Neuron (in vitro differentiated cells): ENCODE results near the gene OR14J1.
"Not testable (repeated sequence)": the region's sequence is repeated elsewhere in the genome, so short reads cannot be mapped to it uniquely, and the experiment has no call there.

Experiments
- H2AFZ ChIP-seq: one replicate; pipeline ENCODE4 v1.6.1; 2013; ENCODE audit warnings: low read depth, mild to moderate bottlenecking, inconsistent platforms, low read length, moderate library complexity
- H3K27me3 ChIP-seq: one replicate; pipeline ENCODE4 v1.6.1; 2013; ENCODE audit warnings: low read length; ENCODE audit not compliant: insufficient read depth
- H3K36me3 ChIP-seq: one replicate; pipeline ENCODE4 v1.6.1; 2013; ENCODE audit warnings: low read length; ENCODE audit not compliant: insufficient read depth
- H3K4me1 ChIP-seq: one replicate; pipeline ENCODE4 v1.6.1; 2013; ENCODE audit warnings: low read length; ENCODE audit not compliant: insufficient read depth
- H3K4me3 ChIP-seq: 2 replicates; pipeline ENCODE4 v1.5.1; 2013; ENCODE audit warnings: mild to moderate bottlenecking, low read length, moderate library complexity
- H3K9me3 ChIP-seq: one replicate; pipeline ENCODE4 v1.6.1; 2013; ENCODE audit warnings: low read length

Gene OR14J1, protein sequence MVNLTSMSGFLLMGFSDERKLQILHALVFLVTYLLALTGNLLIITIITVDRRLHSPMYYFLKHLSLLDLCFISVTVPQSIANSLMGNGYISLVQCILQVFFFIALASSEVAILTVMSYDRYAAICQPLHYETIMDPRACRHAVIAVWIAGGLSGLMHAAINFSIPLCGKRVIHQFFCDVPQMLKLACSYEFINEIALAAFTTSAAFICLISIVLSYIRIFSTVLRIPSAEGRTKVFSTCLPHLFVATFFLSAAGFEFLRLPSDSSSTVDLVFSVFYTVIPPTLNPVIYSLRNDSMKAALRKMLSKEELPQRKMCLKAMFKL

DNA sequence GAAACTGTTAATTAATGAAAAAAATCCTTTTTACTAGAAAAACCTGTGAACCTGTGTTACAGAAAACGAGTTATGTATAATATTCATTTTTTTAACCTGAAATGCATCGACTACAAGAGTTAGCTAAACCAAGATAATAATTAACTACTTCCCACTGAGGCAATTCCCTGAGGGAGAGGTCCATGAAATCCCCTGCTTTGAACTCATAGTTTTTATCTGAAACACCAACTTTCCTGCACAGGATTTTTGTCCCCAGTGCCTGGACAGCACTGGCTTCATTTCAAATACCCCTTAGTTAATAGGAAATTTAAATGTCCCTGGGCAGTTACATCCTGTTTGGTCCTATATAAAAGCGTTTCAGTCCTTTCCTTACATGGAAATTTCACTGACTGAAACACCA lies at the start of gene OR14J1:
TSS of gene OR14J1 (plus strand) at position 386 of the 400 bp plus-strand sequence. CDS start 4,989 bp downstream, outside the sequence.
- no peaks in the 10 kb centered on the region for H3K4me1 ChIP-seq
- no peaks in the 10 kb centered on the region for H3K9me3 ChIP-seq
- H3K4me3 ChIP-seq, result no peak within 1 kb of the TSS
- H3K36me3 ChIP-seq, result no peaks in the 10 kb centered on the region
- H3K27me3 ChIP-seq, result no peaks in the 10 kb centered on the region
- H2AFZ ChIP-seq, result no peak within 1 kb of the TSS

DNA sequence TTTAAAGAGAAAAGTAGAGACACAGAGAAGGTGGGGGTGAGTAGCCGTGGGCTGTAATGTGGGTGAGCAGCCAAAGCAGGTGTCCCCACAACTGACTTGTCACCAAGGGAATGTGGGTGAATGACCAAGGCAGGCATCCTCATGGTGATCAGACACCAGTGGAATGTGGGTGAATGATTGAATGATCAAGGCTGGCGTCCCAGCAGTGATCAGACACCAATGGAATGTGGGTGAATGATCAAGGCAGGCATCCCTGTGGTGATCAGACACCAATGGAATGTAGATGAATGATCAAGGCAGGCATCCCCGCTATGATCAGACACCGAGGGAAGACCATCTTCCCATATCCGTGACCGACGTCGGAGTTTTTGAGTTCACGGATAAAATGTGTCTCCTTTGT lies 49.8 kb upstream of the OR14J1 start:
- no peak overlapping the region for H3K4me3 ChIP-seq
- H3K36me3 ChIP-seq, result no peaks in the 10 kb centered on the region
- no peaks in the 10 kb centered on the region for H3K27me3 ChIP-seq
- no peaks in the 10 kb centered on the region for H3K9me3 ChIP-seq
- no peak overlapping the region for H2AFZ ChIP-seq
- H3K4me1 ChIP-seq, result no peaks in the 10 kb centered on the region

DNA sequence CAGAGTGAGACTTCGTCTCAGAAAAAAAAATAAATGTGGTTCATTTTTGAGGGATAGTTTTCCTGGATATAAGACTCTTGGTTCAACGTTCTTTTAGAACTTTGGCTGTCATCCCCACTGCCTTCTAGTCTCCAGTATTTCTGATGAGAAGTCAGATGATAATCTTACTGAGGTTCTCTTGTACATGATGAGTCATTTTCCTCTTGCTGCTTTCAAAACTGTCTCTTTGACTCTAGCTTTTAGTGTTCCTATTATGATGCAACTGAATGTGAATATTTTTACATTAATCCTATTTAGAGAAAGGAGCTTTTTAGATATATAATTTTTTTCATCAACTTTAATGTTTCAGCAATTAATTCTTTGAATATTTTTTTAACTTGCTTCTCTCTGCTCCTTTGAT lies 46.0 kb upstream of the OR14J1 start:
- Histone ChIP-seq H3K27me3 (no peaks in the 10 kb centered on the region), H3K4me3 (no peak overlapping the region)

DNA sequence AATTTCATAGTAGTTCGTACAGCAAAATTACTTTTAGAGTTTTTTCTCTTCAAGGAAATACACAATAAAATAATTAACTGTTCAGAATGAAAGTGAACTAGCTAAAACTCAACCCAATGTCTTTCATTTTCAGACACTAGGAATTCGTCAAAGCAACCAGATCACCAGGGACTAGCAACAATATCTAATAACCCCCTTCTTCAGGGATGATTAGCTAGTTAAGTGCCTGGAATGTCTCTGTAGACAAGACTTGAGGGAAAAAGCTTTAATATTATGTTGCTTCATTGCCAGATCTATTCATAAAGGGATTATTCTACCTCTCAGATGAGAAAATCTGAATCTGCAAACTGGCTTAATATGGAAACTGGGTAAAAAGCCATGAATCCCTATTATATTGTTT lies 41.8 kb upstream of the OR14J1 start:
- Histone ChIP-seq H3K9me3 (no peaks in the 10 kb centered on the region), H3K4me3 (no peak overlapping the region), H2AFZ (no peak overlapping the region), H3K4me1 (no peaks in the 10 kb centered on the region), H3K36me3 (no peaks in the 10 kb centered on the region), H3K27me3 (no peaks in the 10 kb centered on the region)

More for the DNA sequence above, 46.0 kb upstream of the OR14J1 start:
- Histone ChIP-seq H3K4me1 (no peaks in the 10 kb centered on the region), H3K9me3 (no peaks in the 10 kb centered on the region), H3K36me3 (no peaks in the 10 kb centered on the region), H2AFZ (no peak overlapping the region)

DNA sequence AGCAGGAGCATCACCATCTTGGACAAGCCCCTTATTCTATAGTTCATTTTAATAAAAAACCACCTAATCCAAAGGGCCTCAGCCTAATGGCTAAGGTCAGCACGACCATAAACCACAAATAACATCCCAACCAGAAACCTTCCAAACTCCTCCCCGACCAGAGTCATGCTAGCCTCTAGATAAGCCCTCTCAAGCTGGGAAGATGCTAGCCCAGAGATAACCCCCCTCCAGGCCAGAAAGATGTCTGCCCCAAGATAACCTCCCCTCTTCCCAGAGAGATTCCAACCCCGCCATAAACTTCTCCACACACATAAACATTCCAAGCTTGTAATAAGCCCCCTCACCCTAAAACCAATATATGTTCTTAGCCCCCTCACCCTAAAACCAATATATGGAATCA lies 38.5 kb upstream of the OR14J1 start:
- no peaks in the 10 kb centered on the region for H3K36me3 ChIP-seq
- no peak overlapping the region for H2AFZ ChIP-seq
- no peaks in the 10 kb centered on the region for H3K27me3 ChIP-seq
- no peaks in the 10 kb centered on the region for H3K9me3 ChIP-seq
- H3K4me1 ChIP-seq, result no peaks in the 10 kb centered on the region
- H3K4me3 ChIP-seq, result no peak overlapping the region

DNA sequence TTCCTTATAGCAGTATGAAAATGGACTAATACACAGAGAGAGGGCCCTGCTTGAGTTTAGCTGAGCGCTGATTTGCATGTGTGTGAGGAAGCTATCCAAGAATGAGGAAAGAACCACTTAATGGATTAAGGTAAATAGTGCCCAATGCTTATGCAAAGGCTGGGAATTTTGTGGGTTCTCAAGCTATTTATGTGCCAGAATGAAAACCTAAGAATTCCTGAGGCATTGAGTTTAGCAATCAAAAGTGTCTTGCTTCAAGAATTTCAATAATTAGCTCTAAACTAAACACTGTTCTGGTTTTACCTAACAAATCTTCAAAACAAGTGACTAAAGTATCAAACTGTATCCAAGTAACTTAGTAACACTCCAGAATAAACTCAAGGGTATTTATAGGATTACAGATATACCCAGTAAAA lies 7.0 kb upstream of the OR14J1 start:
- Histone ChIP-seq H2AFZ (no peak overlapping the region), H3K4me1 (no peaks in the 10 kb centered on the region), H3K9me3 (no peaks in the 10 kb centered on the region), H3K4me3 (no peak overlapping the region), H3K36me3 (no peaks in the 10 kb centered on the region), H3K27me3 (no peaks in the 10 kb centered on the region)

DNA sequence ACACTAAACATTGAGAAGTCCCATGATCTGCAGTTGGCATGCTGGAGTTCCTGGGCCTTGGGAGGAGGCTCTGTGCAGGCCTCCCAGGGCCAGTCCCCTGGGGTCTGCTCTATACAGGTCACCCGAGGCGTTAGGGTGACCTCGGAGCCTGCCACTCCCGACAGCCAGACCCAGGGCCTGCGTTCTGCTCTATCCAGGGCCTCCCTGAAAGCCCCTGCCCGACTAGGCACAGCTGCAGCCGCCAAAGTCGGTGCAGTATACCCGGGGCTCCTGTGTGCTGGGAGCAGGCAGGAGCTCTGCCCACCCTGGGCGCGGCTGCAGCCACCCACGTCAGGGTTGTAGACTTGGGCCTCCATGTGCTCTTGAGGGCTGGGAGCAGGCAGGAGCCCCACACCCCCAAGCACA lies 6.3 kb upstream of the OR14J1 start:
- Histone ChIP-seq H3K27me3 (no peaks in the 10 kb centered on the region), H3K4me3 (no peak overlapping the region), H2AFZ (no peak overlapping the region), H3K36me3 (no peaks in the 10 kb centered on the region), H3K4me1 (no peaks in the 10 kb centered on the region), H3K9me3 (no peaks in the 10 kb centered on the region)

DNA sequence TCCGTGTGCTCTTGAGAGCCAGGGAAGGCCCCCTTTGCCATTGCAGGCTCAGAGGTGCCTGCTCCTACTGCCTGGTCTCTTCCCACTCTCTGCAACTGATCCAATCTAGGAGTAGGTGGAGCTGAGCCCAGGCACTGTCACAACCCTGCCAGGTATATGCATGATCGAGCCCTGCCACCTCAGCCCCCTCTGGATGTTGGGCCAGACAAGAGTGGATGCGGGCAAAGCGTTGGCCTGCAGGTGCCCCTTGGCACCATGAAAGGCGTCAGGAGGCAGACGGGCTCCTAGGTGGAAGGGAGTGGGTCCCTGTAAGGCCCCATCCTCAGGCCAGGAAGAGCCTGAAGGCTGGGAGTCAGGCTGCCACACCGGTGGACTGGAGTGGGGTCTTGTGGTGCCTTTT lies 5.9 kb upstream of the OR14J1 start:
- Histone ChIP-seq H3K27me3 (no peaks in the 10 kb centered on the region), H3K36me3 (no peaks in the 10 kb centered on the region), H3K4me1 (no peaks in the 10 kb centered on the region), H3K9me3 (no peaks in the 10 kb centered on the region), H3K4me3 (no peak overlapping the region), H2AFZ (no peak overlapping the region)

DNA sequence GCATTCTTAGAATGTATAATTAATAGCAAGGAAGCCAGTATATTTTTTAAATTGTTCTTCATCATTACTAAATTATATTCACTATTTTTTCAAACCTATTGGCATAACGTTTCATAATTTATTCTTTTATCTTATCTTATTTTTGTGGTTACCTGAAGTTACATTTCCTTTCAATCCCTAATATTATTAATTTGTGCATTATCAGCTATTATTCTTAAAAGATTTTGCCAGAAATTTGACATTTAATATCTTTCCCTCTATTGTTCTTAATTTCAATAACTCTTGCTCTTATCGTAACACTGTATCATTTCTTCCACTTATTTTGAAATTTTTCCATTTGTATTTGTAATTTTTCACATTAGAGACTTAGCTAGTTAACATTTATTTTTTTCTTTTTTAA lies 18.4 kb downstream of the OR14J1 start:
- no peaks in the 10 kb centered on the region for H3K9me3 ChIP-seq
- H2AFZ ChIP-seq, result no peak overlapping the region
- H3K4me3 ChIP-seq, result no peak overlapping the region
- H3K36me3 ChIP-seq, result no peaks in the 10 kb centered on the region
- no peaks in the 10 kb centered on the region for H3K4me1 ChIP-seq
- no peaks in the 10 kb centered on the region for H3K27me3 ChIP-seq

DNA sequence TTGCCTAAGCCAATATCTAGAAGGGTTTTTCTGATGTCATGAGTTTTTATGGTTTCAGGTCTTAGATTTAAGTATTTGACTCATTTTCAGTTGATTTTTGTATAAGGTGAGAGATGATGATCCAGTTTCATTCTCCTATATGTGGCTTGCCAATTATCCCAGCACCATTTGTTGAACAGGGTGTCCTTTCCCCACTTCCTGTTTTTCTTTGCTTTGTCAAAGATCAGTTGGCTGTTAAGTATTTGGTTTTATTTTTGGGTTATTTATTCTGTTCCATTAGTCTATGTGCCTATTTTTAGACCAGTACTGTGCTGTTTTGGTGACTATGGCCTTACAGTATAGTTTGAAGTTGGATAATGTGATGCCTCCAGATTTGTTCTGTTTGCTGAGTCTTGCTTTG lies 21.8 kb downstream of the OR14J1 start:
- H3K4me3 ChIP-seq, H3K4me1 ChIP-seq, H3K9me3 ChIP-seq, H3K27me3 ChIP-seq, H2AFZ ChIP-seq, H3K36me3 ChIP-seq: not testable (repeated sequence)

DNA sequence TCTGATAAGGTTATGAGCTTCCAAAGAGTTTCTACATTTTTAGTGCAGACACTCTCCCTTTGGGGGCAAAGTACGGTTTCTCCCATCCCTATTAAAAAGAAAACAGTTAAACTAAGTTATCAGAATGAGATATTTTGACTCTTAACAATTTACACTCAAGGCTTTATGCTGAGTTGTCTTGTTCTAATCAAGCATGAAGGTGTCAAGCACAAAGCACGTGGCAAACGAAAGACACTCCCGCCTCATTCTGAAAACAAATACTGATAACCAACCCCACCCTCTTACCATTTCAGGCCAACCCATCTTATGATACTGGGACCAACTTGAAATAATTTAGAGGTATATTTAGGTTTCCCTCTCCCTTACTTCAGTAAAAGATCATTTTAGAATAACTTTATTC lies 24.3 kb downstream of the OR14J1 start:
- H3K36me3 ChIP-seq, result no peaks in the 10 kb centered on the region
- H2AFZ ChIP-seq, result no peak overlapping the region
- no peaks in the 10 kb centered on the region for H3K4me1 ChIP-seq
- no peaks in the 10 kb centered on the region for H3K9me3 ChIP-seq
- no peaks in the 10 kb centered on the region for H3K27me3 ChIP-seq
- no peak overlapping the region for H3K4me3 ChIP-seq

DNA sequence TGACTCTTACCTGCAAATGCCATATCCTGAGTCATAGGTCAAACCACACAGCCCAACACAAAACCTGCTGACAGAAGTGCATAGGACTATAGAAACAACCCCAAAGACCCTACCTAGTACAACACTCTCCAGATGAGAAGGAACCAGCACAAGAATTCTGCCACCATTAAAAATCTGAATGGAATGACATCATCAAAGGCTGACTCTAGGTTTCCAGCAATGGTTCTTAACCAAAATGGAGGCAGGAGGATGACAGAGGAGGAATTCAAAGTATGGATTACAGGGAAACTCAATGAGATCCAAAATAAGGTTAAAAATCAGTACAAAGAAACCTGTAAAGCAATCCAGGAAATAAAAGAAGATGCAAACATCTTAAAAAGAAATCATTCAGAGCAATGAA lies 31.2 kb downstream of the OR14J1 start:
- no peak overlapping the region for H2AFZ ChIP-seq
- no peaks in the 10 kb centered on the region for H3K9me3 ChIP-seq
- no peaks in the 10 kb centered on the region for H3K36me3 ChIP-seq
- H3K4me1 ChIP-seq, result no peaks in the 10 kb centered on the region
- H3K4me3 ChIP-seq, result no peak overlapping the region
- no peaks in the 10 kb centered on the region for H3K27me3 ChIP-seq

DNA sequence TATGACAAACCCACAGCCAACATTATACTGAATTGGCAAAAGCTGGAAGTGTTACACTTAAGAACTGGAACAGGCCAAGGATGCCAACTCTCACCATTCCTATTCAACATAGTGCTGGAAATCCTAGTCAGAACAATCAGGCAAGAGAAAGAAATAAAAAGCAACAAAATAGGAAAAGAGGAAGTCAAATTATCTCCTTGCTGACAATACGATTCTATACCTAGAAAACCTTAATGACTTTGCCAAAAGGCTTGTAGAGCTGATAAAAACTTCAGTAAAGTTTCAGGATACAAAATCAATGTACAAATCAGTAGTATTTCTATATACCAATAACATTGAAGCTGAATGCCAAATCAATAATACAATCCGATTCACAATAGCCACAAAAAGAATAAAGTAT lies 34.8 kb downstream of the OR14J1 start:
- no peaks in the 10 kb centered on the region for H3K9me3 ChIP-seq
- no peaks in the 10 kb centered on the region for H3K4me1 ChIP-seq
- H3K4me3 ChIP-seq, result no peak overlapping the region
- no peaks in the 10 kb centered on the region for H3K27me3 ChIP-seq
- no peak overlapping the region for H2AFZ ChIP-seq
- no peaks in the 10 kb centered on the region for H3K36me3 ChIP-seq

DNA sequence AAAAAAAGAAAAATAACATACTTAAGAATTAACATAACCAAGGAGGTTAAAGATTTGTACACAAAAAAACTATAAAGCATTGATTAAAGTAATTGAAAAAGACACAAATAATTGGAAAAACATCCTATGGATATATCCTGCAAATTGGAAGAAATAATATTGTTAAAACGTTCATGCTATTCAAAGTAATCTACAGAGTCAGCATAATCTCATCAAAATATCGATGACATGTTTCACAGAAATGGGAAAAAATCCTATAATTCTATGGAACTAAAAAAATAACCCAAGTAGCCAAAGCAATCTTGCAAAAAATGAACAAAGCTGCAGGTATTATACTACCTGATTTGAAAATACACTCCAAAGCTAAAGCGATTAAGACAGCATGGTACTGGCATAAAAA lies 43.9 kb downstream of the OR14J1 start:
- no peaks in the 10 kb centered on the region for H3K9me3 ChIP-seq
- no peak overlapping the region for H3K4me3 ChIP-seq
- H3K27me3 ChIP-seq, result no peaks in the 10 kb centered on the region
- H3K4me1 ChIP-seq, result no peaks in the 10 kb centered on the region
- no peaks in the 10 kb centered on the region for H3K36me3 ChIP-seq
- no peak overlapping the region for H2AFZ ChIP-seq
